HUES64 (cell line): ENCODE measurements around the gene DNAJB9.
"Not testable (repeated sequence)": the region's sequence is repeated elsewhere in the genome, so short reads cannot be mapped to it uniquely, and the experiment has no call there.

ENCODE experiments used
- H3K27ac ChIP-seq: 2 replicates; pipeline ENCODE4 v1.7.0; 2013; ENCODE audit warnings: low read depth, low read length, inconsistent platforms
- H3K27me3 ChIP-seq: 2 replicates; pipeline ENCODE4 v1.6.1; 2013; ENCODE audit warnings: mild to moderate bottlenecking, low read length; ENCODE audit not compliant: insufficient read depth
- H3K36me3 ChIP-seq: 2 replicates; pipeline ENCODE4 v1.6.1; 2013; ENCODE audit warnings: mild to moderate bottlenecking, low read length; ENCODE audit not compliant: insufficient read depth
- H3K4me1 ChIP-seq: 2 replicates; pipeline ENCODE4 v1.6.1; 2013; ENCODE audit warnings: mild to moderate bottlenecking, low read length, moderate library complexity; ENCODE audit not compliant: insufficient read depth
- H3K4me3 ChIP-seq: 2 replicates; pipeline ENCODE4 v1.5.1; 2013; ENCODE audit warnings: mild to moderate bottlenecking, low read length, moderate library complexity
- H3K9ac ChIP-seq: 2 replicates; pipeline ENCODE4 v1.6.1; 2013; ENCODE audit warnings: mild to moderate bottlenecking, low read depth, low read length
- H3K9me3 ChIP-seq: 2 replicates; pipeline ENCODE4 v1.6.1; 2013; ENCODE audit warnings: low read depth, low read length; ENCODE audit not compliant: insufficient read depth
- WGBS: fragments of 150-250, 120-280 bp; methylation state at CpG from one replicate; pipeline ENCODE4 v1.1.7; 2013; ENCODE audit warnings: missing lambda C conversion rate; 5-methylcytosine and 5-hydroxymethylcytosine counted together

The DNAJB9 gene

GRCh38 chr7:108537229-108537628, 32.4 kb upstream of the DNAJB9 start:
- Histone ChIP-seq H3K4me1 (peaks cover 13% of the 10 kb centered on the region), H3K9me3 (no peaks in the 10 kb centered on the region), H3K27me3 (no peaks in the 10 kb centered on the region), H3K27ac (no peak overlapping the region), H3K36me3 (no peaks in the 10 kb centered on the region), H3K9ac (no peak overlapping the region), H3K4me3 (no peak overlapping the region)
- 87% methylated on average over 2 of the region's 2 CpGs for WGBS

GRCh38 chr7:108538236-108538635, 31.4 kb upstream of the DNAJB9 start:
- H3K4me3 ChIP-seq, H3K27me3 ChIP-seq, H3K27ac ChIP-seq, H3K9me3 ChIP-seq, H3K36me3 ChIP-seq, H3K9ac ChIP-seq: not testable (repeated sequence)
- WGBS = 78% methylated on average over 2 of the region's 2 CpGs
- H3K4me1 ChIP-seq = peaks cover 14% of the 10 kb centered on the region

- H3K9me3 ChIP-seq, H3K36me3 ChIP-seq, H3K9ac ChIP-seq, H3K27ac ChIP-seq, H3K27me3 ChIP-seq, H3K4me3 ChIP-seq: not testable (repeated sequence)
- H3K4me1 ChIP-seq = peaks cover 14% of the 10 kb centered on the region
- 88% methylated on average over 4 of the region's 4 CpGs for WGBS
Measured at GRCh38 chr7:108538685-108539084, 31.0 kb upstream of the DNAJB9 start.

GRCh38 chr7:108541478-108541877, 28.2 kb upstream of the DNAJB9 start:
- H3K27me3 ChIP-seq = no peaks in the 10 kb centered on the region
- 6% methylated on average over 1 of the region's 2 CpGs for WGBS
- no peaks in the 10 kb centered on the region for H3K9me3 ChIP-seq
- peak overlapping the region; percentile 76 for H3K27ac ChIP-seq
- peaks cover 14% of the 10 kb centered on the region for H3K4me1 ChIP-seq
- H3K36me3 ChIP-seq = no peaks in the 10 kb centered on the region
- peak overlapping the region; percentile 9; the same call in 1 of the 2 replicates for H3K4me3 ChIP-seq
- no peak overlapping the region for H3K9ac ChIP-seq

- not testable (repeated sequence) for H3K4me1 ChIP-seq, H3K36me3 ChIP-seq, H3K27me3 ChIP-seq, H3K9ac ChIP-seq, H3K27ac ChIP-seq, H3K4me3 ChIP-seq, H3K9me3 ChIP-seq
- 95% methylated on average over 1 of the region's 2 CpGs for WGBS
Measured at GRCh38 chr7:108548141-108548896, 21.4 kb upstream of the DNAJB9 start.

GRCh38 chr7:108556665-108557064, 13.0 kb upstream of the DNAJB9 start:
- H3K9me3 ChIP-seq = peaks cover 21% of the 10 kb centered on the region
- not testable (repeated sequence) for H3K4me3 ChIP-seq, H3K27me3 ChIP-seq, H3K36me3 ChIP-seq, H3K27ac ChIP-seq, H3K4me1 ChIP-seq, H3K9ac ChIP-seq

GRCh38 chr7:108557191-108557590, 12.5 kb upstream of the DNAJB9 start:
- Histone ChIP-seq H3K9me3 (peaks cover 21% of the 10 kb centered on the region), H3K27ac (no peak overlapping the region), H3K4me3 (no peak overlapping the region), H3K27me3 (no peaks in the 10 kb centered on the region), H3K9ac (no peak overlapping the region), H3K36me3 (0 out of 2 replicates have a peak, but pooled peaks cover 4% of the 10 kb centered on the region), H3K4me1 (no peaks in the 10 kb centered on the region)
- 94% methylated on average over 3 of the region's 3 CpGs for WGBS

- H3K9me3 ChIP-seq = peaks cover 21% of the 10 kb centered on the region
- WGBS = 94% methylated on average over 1 of the region's 1 CpG
- H3K9ac ChIP-seq = no peak overlapping the region
- no peak overlapping the region for H3K4me3 ChIP-seq
- H3K4me1 ChIP-seq = no peaks in the 10 kb centered on the region
- H3K36me3 ChIP-seq = peaks cover 8% of the 10 kb centered on the region; the same call in 1 of the 2 replicates
- no peaks in the 10 kb centered on the region for H3K27me3 ChIP-seq
- no peak overlapping the region for H3K27ac ChIP-seq
Measured at GRCh38 chr7:108557617-108558016, 12.1 kb upstream of the DNAJB9 start.

- peaks cover 21% of the 10 kb centered on the region for H3K9me3 ChIP-seq
- H3K27me3 ChIP-seq = no peaks in the 10 kb centered on the region
- 85% methylated on average over 3 of the region's 4 CpGs for WGBS
- no peak overlapping the region for H3K27ac ChIP-seq
- peaks cover 19% of the 10 kb centered on the region for H3K36me3 ChIP-seq
- no peak overlapping the region for H3K4me3 ChIP-seq
- H3K9ac ChIP-seq = no peak overlapping the region
- no peaks in the 10 kb centered on the region for H3K4me1 ChIP-seq
Measured at GRCh38 chr7:108559253-108559652, 10.4 kb upstream of the DNAJB9 start.

- Histone ChIP-seq H3K9ac (no peak overlapping the region), H3K36me3 (peaks cover 35% of the 10 kb centered on the region), H3K4me3 (no peak overlapping the region), H3K27me3 (no peaks in the 10 kb centered on the region), H3K27ac (no peak overlapping the region), H3K4me1 (no peaks in the 10 kb centered on the region), H3K9me3 (peaks cover 18% of the 10 kb centered on the region)
- WGBS = 93% methylated on average over 4 of the region's 4 CpGs
Measured at GRCh38 chr7:108561047-108561619, 8.5 kb upstream of the DNAJB9 start.

- Histone ChIP-seq H3K27ac (no peak overlapping the region), H3K4me1 (peaks cover 16% of the 10 kb centered on the region), H3K9ac (no peak overlapping the region), H3K9me3 (no peaks in the 10 kb centered on the region), H3K4me3 (no peak overlapping the region), H3K27me3 (no peaks in the 10 kb centered on the region), H3K36me3 (peaks cover 36% of the 10 kb centered on the region)
Measured at GRCh38 chr7:108565987-108566386, 3.7 kb upstream of the DNAJB9 start.
